GM23248 (cell line): ENCODE data around the gene INPP5A. TPM values are rescaled to one million over a fixed set of nuclear protein-coding genes. Genes with fewer than 3 reads are reported as not detected.

ENCODE experiments used
- DNase-seq: peaks from one replicate; pipeline ENCODE4 v3.0.0-alpha.2; 2015
- H2AFZ ChIP-seq: fragments of 200-600 bp; sonication (generic); 2 replicates; pipeline ENCODE4 v1.6.1; 2016; ENCODE audit warnings: antibody characterized with exemption
- H3F3A ChIP-seq: fragments of 200-600 bp; sonication (generic); 2 replicates; pipeline ENCODE4 v1.6.1; 2016; ENCODE audit warnings: mild to moderate bottlenecking, antibody characterized with exemption, mixed run types; ENCODE audit not compliant: insufficient read depth
- H3K27ac ChIP-seq: fragments of 200-600 bp; sonication (generic); 2 replicates; pipeline ENCODE4 v1.5.1; 2016; ENCODE audit warnings: mild to moderate bottlenecking
- H3K27me3 ChIP-seq: fragments of 200-600 bp; sonication (generic); replicated peaks from 2 replicates; pipeline ENCODE4 v1.6.1; 2016; ENCODE audit warnings: mild to moderate bottlenecking; ENCODE audit not compliant: insufficient read depth
- H3K36me3 ChIP-seq: fragments of 200-600 bp; sonication (generic); 2 replicates; pipeline ENCODE4 v1.6.1; 2016; ENCODE audit warnings: low read depth, mild to moderate bottlenecking
- H3K4me1 ChIP-seq: fragments of 200-600 bp; sonication (generic); 2 replicates; pipeline ENCODE4 v1.6.1; 2016; ENCODE audit warnings: mild to moderate bottlenecking; ENCODE audit not compliant: insufficient read depth
- H3K4me2 ChIP-seq: fragments of 200-600 bp; sonication (generic); one replicate; pipeline ENCODE4 v1.6.1; 2016; ENCODE audit warnings: mild to moderate bottlenecking; ENCODE audit not compliant: unreplicated experiment
- H3K4me3 ChIP-seq: fragments of 200-600 bp; sonication (generic); 2 replicates; pipeline ENCODE4 v1.5.1; 2016; ENCODE audit warnings: mild to moderate bottlenecking
- H3K79me2 ChIP-seq: fragments of 200-600 bp; sonication (generic); 2 replicates; pipeline ENCODE4 v1.6.1; 2016; ENCODE audit warnings: mild to moderate bottlenecking; ENCODE audit not compliant: insufficient read depth
- H3K9ac ChIP-seq: fragments of 200-600 bp; sonication (generic); 2 replicates; pipeline ENCODE4 v1.6.1; 2016; ENCODE audit warnings: mild to moderate bottlenecking
- H3K9me2 ChIP-seq: fragments of 200-600 bp; sonication (generic); 2 replicates; pipeline ENCODE4 v1.6.1; 2016; ENCODE audit warnings: mixed run types, mild to moderate bottlenecking, moderate library complexity; ENCODE audit not compliant: insufficient read depth
- H3K9me3 ChIP-seq: fragments of 200-600 bp; sonication (generic); one replicate; pipeline ENCODE4 v1.6.1; 2017; ENCODE audit warnings: low read depth
- H4K20me1 ChIP-seq: fragments of 200-600 bp; sonication (generic); 2 replicates; pipeline ENCODE4 v1.6.0; 2016; ENCODE audit not compliant: insufficient read depth
- EZH2 ChIP-seq: fragments of 200-600 bp; sonication (generic); IDR thresholded peaks from 2 replicates; pipeline ENCODE4 v1.6.1; 2018; ENCODE audit warnings: antibody characterized with exemption, mild to moderate bottlenecking; ENCODE audit not compliant: insufficient read depth, poor library complexity, severe bottlenecking
- EZH2phosphoT487 ChIP-seq: fragments of 200-600 bp; sonication (generic); IDR thresholded peaks from 2 replicates; pipeline ENCODE4 v1.6.1; 2018; ENCODE audit warnings: antibody characterized with exemption, moderate library complexity, mild to moderate bottlenecking, low read depth; ENCODE audit not compliant: insufficient read depth
- WGBS, 2 experiments: methylation state at CpG; one replicate each; pipeline ENCODE4 v1.1.6; 2015 to 2017; ENCODE audit warnings: low lambda C conversion rate in 2 of 2, low coverage in 1 of 2; ENCODE audit errors: missing lambda C conversion rate in 2 of 2; 5-methylcytosine and 5-hydroxymethylcytosine counted together
- in situ Hi-C: fragments of 300-500 bp; cut with MboI; formaldehyde crosslinking; loops from 2 replicates; pipeline ENCODE4 v1.15.0; 2020
- polyA plus RNA-seq: library from polyadenylated mRNA; unstranded; fragments of >200 nt; fragmentation: Nextera tagmentation; extraction: Ambion mirVana; gene quantifications from 2 replicates; pipeline ENCODE4 v1.2.1, GENCODE V29; 2016
- total RNA-seq: library from RNA; depleted of rRNA; stranded (reverse); fragments of >200 nt; shearing (Covaris generic); gene quantifications from 2 replicates; pipeline ENCODE4 v1.2.3, GENCODE V29; 2014

Gene INPP5A
- total and polyA plus RNA-seq, 2 experiments from 2014 or later, result 2.3 to 35.2 TPM

DNA sequence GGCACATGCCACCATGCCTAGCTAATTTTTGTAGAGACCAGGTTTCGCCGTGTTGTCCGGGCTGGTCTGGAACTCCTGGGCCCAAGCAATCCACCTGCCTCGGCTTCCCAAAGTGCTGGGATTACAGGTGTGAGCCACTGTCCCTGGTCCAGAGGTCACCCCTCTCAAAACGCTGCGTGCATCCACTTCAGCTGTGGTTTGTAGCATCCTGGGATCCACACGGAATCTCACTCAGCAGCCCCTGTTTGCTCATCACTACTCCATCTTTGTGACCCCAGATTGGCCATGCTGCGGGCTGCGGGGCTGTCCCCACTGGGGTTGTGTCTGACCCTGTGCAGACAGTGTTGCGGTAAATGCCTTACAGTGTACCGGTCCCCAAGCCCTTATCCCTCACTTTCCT, 3.5 kb downstream of the INPP5A start:
- Histone ChIP-seq H3K79me2 (peaks cover 75% of the 10 kb centered on the region), H3K9ac (no peak overlapping the region), H3K9me3 (no peaks in the 10 kb centered on the region), H3K9me2 (no peaks in the 10 kb centered on the region), H3K36me3 (no peaks in the 10 kb centered on the region), H3K27ac (no peak overlapping the region; the same call in 1 of the 2 replicates), H3F3A (peaks cover 21% of the 10 kb centered on the region), H2AFZ (no peak overlapping the region), H3K27me3 (no peaks in the 10 kb centered on the region), H3K4me1 (peaks cover 35% of the 10 kb centered on the region), H3K4me2 (no peak overlapping the region), H3K4me3 (no peak overlapping the region), H4K20me1 (peaks cover 6% of the 10 kb centered on the region)
- no peak for TF ChIP-seq EZH2
- TF ChIP-seq EZH2phosphoT487, result no peak
- 84% methylated on average over 11 of the region's 11 CpGs for WGBS, 2 experiments
- no peak for DNase-seq
- in situ Hi-C loops, result loop anchor here (5.0 kb wide), 1 partner anchor 69 kb away; no protein-coding TSS in a partner anchor

DNA sequence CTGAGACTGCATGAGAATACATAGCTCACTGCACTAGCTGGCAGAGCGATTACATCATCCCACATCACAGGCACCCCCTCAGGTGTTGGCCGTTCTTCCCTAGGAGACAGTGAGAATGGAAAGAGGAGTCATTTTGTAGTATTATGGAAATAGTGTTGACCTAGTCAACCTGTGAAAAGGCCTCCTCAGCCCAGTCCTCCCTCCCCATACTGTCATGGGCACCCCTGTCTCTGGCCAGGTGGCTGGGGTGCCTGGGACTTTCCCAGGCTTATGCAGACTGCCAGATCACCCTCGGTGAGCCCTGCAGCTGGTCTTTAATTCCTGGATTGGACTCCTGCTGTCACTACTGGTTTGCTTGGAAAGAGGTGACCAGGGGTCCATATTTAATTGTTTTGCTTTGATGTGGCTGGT, 4.0 kb downstream of the INPP5A start:
- in situ Hi-C loops, result loop anchor here (5.0 kb wide), 1 partner anchor 69 kb away; no protein-coding TSS in a partner anchor
- WGBS, 2 experiments, result 64 to 73% methylated on average over 3 of the region's 3 CpGs
- Histone ChIP-seq H3K79me2 (peaks cover 75% of the 10 kb centered on the region), H2AFZ (no peak overlapping the region), H3K4me2 (no peak overlapping the region), H3K4me1 (peaks cover 35% of the 10 kb centered on the region), H3K9ac (no peak overlapping the region), H3F3A (peaks cover 21% of the 10 kb centered on the region), H3K4me3 (no peak overlapping the region), H3K9me2 (no peaks in the 10 kb centered on the region), H3K36me3 (no peaks in the 10 kb centered on the region), H3K9me3 (no peaks in the 10 kb centered on the region), H3K27me3 (no peaks in the 10 kb centered on the region), H4K20me1 (peaks cover 6% of the 10 kb centered on the region), H3K27ac (no peak overlapping the region)
- peak; percentile 35 for DNase-seq
- TF ChIP-seq EZH2, result no peak

DNA sequence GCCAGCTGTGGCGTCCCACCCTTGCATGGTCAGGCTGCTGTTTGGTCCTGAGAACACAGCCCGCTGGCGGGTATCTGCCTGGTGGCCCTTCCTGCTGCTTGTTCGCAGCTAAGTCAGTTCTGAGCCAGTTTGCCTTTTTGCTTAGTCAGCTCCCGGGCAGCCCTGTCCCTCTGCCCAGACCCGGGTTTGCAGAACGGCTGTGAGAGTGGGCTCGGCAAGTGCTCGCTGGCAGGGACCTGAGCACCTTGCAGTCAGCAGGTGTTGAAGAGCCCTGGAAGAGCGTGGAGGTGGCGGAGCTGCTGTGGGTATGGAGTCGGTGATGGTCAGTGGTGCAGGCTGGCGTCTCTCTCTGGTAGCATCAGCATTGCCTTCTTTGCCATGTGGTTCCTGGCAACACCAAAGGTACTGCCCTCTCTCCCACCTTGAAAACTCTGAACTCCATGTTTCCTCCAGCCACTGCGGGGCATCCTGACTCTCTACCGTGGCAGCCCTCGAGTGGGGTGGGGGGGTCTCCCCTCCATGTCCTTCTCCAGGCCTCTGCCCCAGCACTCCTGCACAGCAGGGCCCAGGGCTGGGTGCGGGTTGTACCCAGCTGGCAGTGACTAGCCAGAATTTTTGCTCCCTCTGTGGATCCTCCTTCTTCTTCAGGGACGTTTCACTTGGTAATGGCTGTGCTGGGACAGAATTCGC, 4.6 kb downstream of the INPP5A start:
- Histone ChIP-seq H3K27ac (no peak overlapping the region), H3F3A (peaks cover 21% of the 10 kb centered on the region), H3K79me2 (peaks cover 81% of the 10 kb centered on the region), H3K4me2 (no peak overlapping the region), H3K4me3 (no peak overlapping the region), H2AFZ (no peak overlapping the region), H3K9me2 (no peaks in the 10 kb centered on the region), H4K20me1 (peaks cover 6% of the 10 kb centered on the region), H3K4me1 (peaks cover 35% of the 10 kb centered on the region), H3K9me3 (no peaks in the 10 kb centered on the region), H3K36me3 (no peaks in the 10 kb centered on the region), H3K27me3 (no peaks in the 10 kb centered on the region), H3K9ac (no peak overlapping the region)
- 74 to 75% methylated on average over 19 of the region's 19 CpGs for WGBS, 2 experiments
- no peak for TF ChIP-seq EZH2phosphoT487
- TF ChIP-seq EZH2, result no peak
- DNase-seq, result no peak
- in situ Hi-C loops, result loop anchor here (5.0 kb wide), 1 partner anchor 70 kb away; no protein-coding TSS in a partner anchor

DNA sequence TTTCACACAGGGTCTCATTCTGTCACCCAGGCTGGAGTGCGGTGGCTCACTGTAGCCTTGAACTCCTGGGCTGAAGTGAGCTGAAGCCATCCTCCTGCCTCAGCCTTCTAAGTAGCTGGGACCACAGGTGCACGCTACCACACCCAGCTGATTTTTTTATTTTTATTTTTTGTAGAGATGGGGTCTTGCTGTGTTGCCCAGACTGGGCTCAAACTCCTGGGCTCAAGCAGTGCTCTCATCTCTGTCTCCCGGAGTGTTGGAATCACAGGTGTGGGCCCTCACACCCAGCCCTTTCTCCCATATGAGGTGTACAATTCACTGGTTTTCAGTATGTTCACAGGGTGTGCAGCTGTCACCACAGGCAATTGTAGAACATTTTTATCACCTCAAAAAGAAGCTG, 5.2 kb downstream of the INPP5A start:
- Histone ChIP-seq H3K9me3 (no peaks in the 10 kb centered on the region), H3K4me3 (no peak overlapping the region), H3K27ac (no peak overlapping the region), H3K36me3 (no peaks in the 10 kb centered on the region), H3K4me2 (no peak overlapping the region), H2AFZ (no peak overlapping the region), H4K20me1 (peaks cover 6% of the 10 kb centered on the region), H3F3A (peaks cover 21% of the 10 kb centered on the region), H3K4me1 (peaks cover 35% of the 10 kb centered on the region), H3K9ac (no peak overlapping the region), H3K27me3 (no peaks in the 10 kb centered on the region), H3K79me2 (peaks cover 87% of the 10 kb centered on the region), H3K9me2 (no peaks in the 10 kb centered on the region)
- TF ChIP-seq EZH2phosphoT487 (no peak), EZH2 (no peak)
- WGBS, 2 experiments, result 87 to 96% methylated on average over 3 of the region's 3 CpGs
- DNase-seq, result no peak
- in situ Hi-C loops, result loop anchor here (5.0 kb wide), 1 partner anchor 71 kb away; no protein-coding TSS in a partner anchor
